Right cardiac atrium (tissue), 5 donors: ENCODE measurements around the gene MARCKSL1. TPM values are rescaled to one million over a fixed set of nuclear protein-coding genes. Genes with fewer than 3 reads are reported as not detected.

Experiments
- ATAC-seq, 2 donors: fragments of 200-7000 bp; cut with Tn5 transposase; one replicate each; pipeline versions ENCODE4 v1.8.0 to v1.9.1; 2020; ENCODE audit warnings: moderate library complexity in 2 of 2, mild to moderate bottlenecking in 1 of 2
- DNase-seq, 3 donors: peaks; one replicate each; pipeline ENCODE4 v3.0.0-alpha.2; 2020
- H3K27ac ChIP-seq: one replicate; pipeline ENCODE4 v1.5.1; 2013; ENCODE audit warnings: mild to moderate bottlenecking, low read length, control low read depth, moderate library complexity
- H3K27me3 ChIP-seq: one replicate; pipeline ENCODE4 v1.6.1; 2013; ENCODE audit not compliant: control insufficient read depth, insufficient read depth
- H3K4me1 ChIP-seq: one replicate; pipeline ENCODE4 v1.6.1; 2013; ENCODE audit warnings: low read length; ENCODE audit not compliant: control insufficient read depth, insufficient read depth
- H3K4me3 ChIP-seq: one replicate; pipeline ENCODE4 v1.5.1; 2013; ENCODE audit warnings: low read length, control low read depth
- H3K9me3 ChIP-seq: one replicate; pipeline ENCODE4 v1.6.1; 2013; ENCODE audit warnings: low read length; ENCODE audit not compliant: control insufficient read depth
- WGBS: extraction: QIAGEN DNeasy Blood & Tissue Kit; methylation state at CpG from one replicate; pipeline ENCODE4 v1.1.7; 2013; 5-methylcytosine and 5-hydroxymethylcytosine counted together
- intact Hi-C, 4 donors: fragments of 100-400 bp; cut with DNase I; formaldehyde crosslinking; loops; one replicate each; pipeline versions ENCODE4 v1.11.0 to v1.14.0; 2022 to 2023
- polyA plus RNA-seq: library from polyadenylated mRNA; stranded (reverse); fragments of 200-250 nt; gene quantifications from one replicate; pipeline ENCODE4 v1.2.3, GENCODE V29; 2013
- total RNA-seq, 4 donors: library from RNA; stranded (reverse); fragmentation: NEBNext Ultra II Directional; extraction: Animal tissue kit (Norgen Biotek cat#: 25700); gene quantifications; one replicate each; pipeline ENCODE4 v1.2.1, GENCODE V29; 2021
- donor health status: healthy with polysubstance abuse.
- donor health status: DM: no; HTN: yes; CAD: no.
- donor health status: DM: no; HTN: no; CAD: no.
- donor health status: DM: no; HTN: yes; CAD: no; lungs with severe emphysema.
- donor health status: DM: yes; HTN: yes; CAD: no.

MARCKSL1 gene
- total and polyA plus RNA-seq, 5 donors, result 14.5 to 52.7 (median 30.6) TPM

DNA sequence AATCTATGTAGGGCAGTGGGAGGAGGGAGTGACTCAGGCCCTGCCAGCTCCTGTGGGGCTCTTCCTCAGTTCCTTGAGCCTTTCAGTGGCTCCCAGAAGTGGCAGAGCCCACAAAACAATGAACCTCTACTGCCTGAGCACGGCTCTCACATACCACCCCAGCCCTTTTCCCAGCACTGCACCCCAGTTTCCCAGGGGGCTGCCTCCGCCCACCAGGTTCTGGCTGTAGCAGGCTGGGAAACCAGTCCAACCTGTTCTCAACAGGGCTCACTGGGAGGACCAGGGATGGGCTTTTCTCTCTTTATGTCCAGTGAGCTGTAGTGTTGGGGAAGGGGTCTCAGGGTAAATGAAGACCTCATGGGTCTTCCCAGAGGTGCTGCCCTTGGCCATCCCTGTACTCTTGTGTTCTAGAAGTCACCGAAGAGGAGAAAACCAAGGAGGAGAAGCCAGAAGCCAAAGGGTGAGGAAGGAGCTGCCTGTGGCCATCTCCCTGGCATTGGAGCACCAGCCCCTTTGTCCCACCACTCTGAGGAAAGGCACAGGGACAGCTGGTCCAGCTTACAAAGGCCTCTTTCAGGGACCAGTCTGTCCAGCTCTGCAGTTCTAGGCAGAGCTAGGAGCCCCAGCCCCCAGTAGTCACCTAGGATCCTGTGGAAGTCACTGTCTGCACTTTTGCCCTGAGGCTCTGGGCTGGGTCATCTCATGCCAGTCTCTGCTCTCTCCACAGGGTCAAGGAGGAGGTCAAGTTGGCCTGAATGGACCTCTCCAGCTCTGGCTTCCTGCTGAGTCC, 3.5 kb downstream of the MARCKSL1 start:
- ATAC-seq, result no peak
- Histone ChIP-seq H3K27me3 (no peaks in the 10 kb centered on the region), H3K27ac (no peak overlapping the region), H3K9me3 (no peaks in the 10 kb centered on the region), H3K4me1 (peaks cover under 1% of the 10 kb centered on the region), H3K4me3 (no peak overlapping the region)
- DNase-seq, result peak in 1 of 3 donors; percentile 42
- 81% methylated on average over 3 of the region's 3 CpGs for WGBS
- intact Hi-C loops, result loop anchor here in 1 of 4 donors (10.0 kb wide), 1 partner anchor 118 kb away; no protein-coding TSS in a partner anchor

GRCh38 chr1:32331549-32331948, 4.5 kb downstream of the MARCKSL1 start:
- 87% methylated on average over 12 of the region's 12 CpGs for WGBS
- Histone ChIP-seq H3K4me1 (no peaks in the 10 kb centered on the region), H3K27ac (no peak overlapping the region), H3K9me3 (no peaks in the 10 kb centered on the region), H3K4me3 (no peak overlapping the region), H3K27me3 (no peaks in the 10 kb centered on the region)
- ATAC-seq, result no peak
- intact Hi-C loops, result loop anchor here in 1 of 4 donors (10.0 kb wide), 1 partner anchor 117 kb away; no protein-coding TSS in a partner anchor
- peak in 1 of 3 donors; percentile 22 for DNase-seq

DNA sequence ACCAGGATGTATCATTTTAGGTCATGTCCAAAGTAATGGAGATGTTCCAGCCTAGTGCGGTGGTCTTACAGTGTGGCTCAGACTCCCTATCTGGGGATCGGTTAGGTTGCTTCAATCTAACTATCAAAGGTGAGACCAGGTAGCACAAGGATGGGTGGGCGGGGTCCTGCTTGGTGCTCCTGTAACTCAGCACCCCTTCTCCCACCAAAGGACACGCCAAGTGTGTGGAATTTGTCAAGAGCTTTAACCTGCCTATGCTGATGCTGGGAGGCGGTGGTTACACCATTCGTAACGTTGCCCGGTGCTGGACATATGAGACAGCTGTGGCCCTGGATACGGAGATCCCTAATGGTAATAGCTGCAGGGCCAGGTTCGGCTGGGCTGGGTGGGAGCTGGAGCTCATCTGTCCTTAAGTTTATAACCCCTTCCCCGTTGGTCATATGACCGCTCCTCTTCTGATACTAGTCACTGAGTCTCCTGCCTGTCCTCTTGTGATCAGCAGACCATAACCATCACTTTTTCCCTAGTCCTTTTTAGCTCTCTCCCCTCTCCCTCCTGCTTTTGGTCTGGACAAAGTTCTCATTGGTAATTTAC, 5.4 kb downstream of the MARCKSL1 start:
- H3K27me3 ChIP-seq, result no peaks in the 10 kb centered on the region
- H3K4me3 ChIP-seq, result no peak overlapping the region
- ATAC-seq, result no peak
- no peaks in the 10 kb centered on the region for H3K4me1 ChIP-seq
- intact Hi-C loops, result loop anchor here in 1 of 4 donors (10.0 kb wide), 1 partner anchor 116 kb away; no protein-coding TSS in a partner anchor
- H3K27ac ChIP-seq, result no peak overlapping the region
- no peaks in the 10 kb centered on the region for H3K9me3 ChIP-seq
- no peak for DNase-seq
- WGBS, result 88% methylated on average over 12 of the region's 12 CpGs

GRCh38 chr1:32329931-32330466, 6.0 kb downstream of the MARCKSL1 start:
- Histone ChIP-seq H3K9me3 (no peaks in the 10 kb centered on the region), H3K4me1 (no peaks in the 10 kb centered on the region), H3K27ac (no peak overlapping the region), H3K27me3 (no peaks in the 10 kb centered on the region), H3K4me3 (no peak overlapping the region)
- 88% methylated on average over 4 of the region's 4 CpGs for WGBS
- ATAC-seq, result no peak
- DNase-seq, result no peak
- intact Hi-C loops, result loop anchor here in 1 of 4 donors (10.0 kb wide), 1 partner anchor 115 kb away; no protein-coding TSS in a partner anchor

DNA sequence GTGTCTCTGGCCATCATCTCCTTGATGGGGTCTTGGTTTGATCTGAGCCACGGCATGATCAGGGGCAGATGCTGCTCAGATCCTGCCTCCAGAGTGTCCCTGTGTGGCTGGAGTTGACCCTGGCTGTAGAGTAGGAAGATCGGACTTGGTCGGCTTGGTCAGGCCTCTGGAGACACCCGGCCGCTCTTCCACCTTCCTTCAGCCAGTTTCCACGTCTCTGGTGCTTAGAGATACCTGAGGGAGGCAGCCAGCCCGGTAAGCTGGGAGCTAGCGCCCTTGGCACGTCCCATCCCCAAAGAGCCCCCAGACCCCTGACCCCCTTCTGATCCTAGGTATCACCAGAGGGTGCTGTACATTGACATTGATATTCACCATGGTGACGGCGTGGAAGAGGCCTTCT, 8.8 kb downstream of the MARCKSL1 start:
- ATAC-seq (peak in 1 of 2 donors; percentile 25), DNase-seq (no peak)
- WGBS, result 93% methylated on average over 11 of the region's 11 CpGs
- no peaks in the 10 kb centered on the region for H3K9me3 ChIP-seq
- H3K4me3 ChIP-seq, result no peak overlapping the region
- no peak overlapping the region for H3K27ac ChIP-seq
- intact Hi-C loops, result no loop called here
- H3K27me3 ChIP-seq, result no peaks in the 10 kb centered on the region
- H3K4me1 ChIP-seq, result no peaks in the 10 kb centered on the region

GRCh38 chr1:32321712-32322291, 14.2 kb downstream of the MARCKSL1 start:
- Histone ChIP-seq H3K4me3 (no peak overlapping the region), H3K4me1 (peaks cover 2% of the 10 kb centered on the region), H3K27ac (no peak overlapping the region), H3K9me3 (no peaks in the 10 kb centered on the region), H3K27me3 (no peaks in the 10 kb centered on the region)
- 48% methylated on average over 5 of the region's 5 CpGs for WGBS
- ATAC-seq (peak; percentile 54 to 58), DNase-seq (peak in 1 of 3 donors; percentile 60)
- intact Hi-C loops, result no loop called here

- Histone ChIP-seq H3K27me3 (no peaks in the 10 kb centered on the region), H3K4me3 (no peak overlapping the region)
- intact Hi-C loops, result loop anchor here in 1 of 4 donors (5.0 kb wide), 1 partner anchor 91 kb away; no protein-coding TSS in a partner anchor
Observed at GRCh38 chr1:32318127-32318869, 17.7 kb downstream of the MARCKSL1 start.

DNA sequence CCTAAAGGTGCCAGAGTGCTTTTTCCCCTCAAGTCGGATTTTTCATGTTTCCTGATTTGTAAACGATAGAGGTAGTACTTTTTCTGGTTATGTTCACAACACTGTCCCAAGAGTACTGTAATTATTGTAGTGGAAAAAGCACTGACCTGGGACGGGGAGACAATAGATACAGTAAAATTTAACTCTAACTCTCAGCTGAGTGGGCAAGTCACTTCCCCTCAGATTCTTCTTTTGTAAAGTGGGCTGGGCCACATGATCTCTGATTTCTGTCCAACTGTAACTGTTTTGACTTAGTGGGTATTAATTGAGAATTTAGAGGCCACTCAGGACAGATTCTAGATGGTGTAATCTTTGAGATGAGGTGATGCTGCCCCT, 19.1 kb downstream of the MARCKSL1 start:
- DNase-seq (no peak), ATAC-seq (no peak)
- Histone ChIP-seq H3K4me3 (no peak overlapping the region), H3K4me1 (peaks cover 2% of the 10 kb centered on the region), H3K9me3 (no peaks in the 10 kb centered on the region), H3K27me3 (no peaks in the 10 kb centered on the region), H3K27ac (no peak overlapping the region)
- WGBS, result 67% methylated on average over 3 of the region's 3 CpGs
- intact Hi-C loops, result loop anchor here in 1 of 4 donors (5.0 kb wide), 1 partner anchor 90 kb away; no protein-coding TSS in a partner anchor

More at GRCh38 chr1:32318127-32318869, 17.7 kb downstream of the MARCKSL1 start:
- Histone ChIP-seq H3K4me1 (peaks cover 2% of the 10 kb centered on the region), H3K27ac (no peak overlapping the region), H3K9me3 (no peaks in the 10 kb centered on the region)
- DNase-seq (no peak), ATAC-seq (no peak)
- WGBS, result 96% methylated on average over 10 of the region's 10 CpGs

GRCh38 chr1:32311709-32312393, 24.2 kb downstream of the MARCKSL1 start:
- 47% methylated on average over 2 of the region's 2 CpGs for WGBS
- ATAC-seq, result no peak
- Histone ChIP-seq H3K4me3 (no peak overlapping the region), H3K27ac (no peak overlapping the region), H3K4me1 (no peaks in the 10 kb centered on the region), H3K27me3 (no peaks in the 10 kb centered on the region), H3K9me3 (no peaks in the 10 kb centered on the region)
- intact Hi-C loops, result no loop called here
- DNase-seq, result no peak

GRCh38 chr1:32309960-32310359, 26.1 kb downstream of the MARCKSL1 start:
- WGBS, result 94% methylated on average over 1 of the region's 1 CpG
- Histone ChIP-seq H3K27ac (no peak overlapping the region), H3K4me3 (no peak overlapping the region), H3K9me3 (no peaks in the 10 kb centered on the region), H3K4me1 (no peaks in the 10 kb centered on the region), H3K27me3 (no peaks in the 10 kb centered on the region)
- no peak for DNase-seq
- ATAC-seq, result no peak
- intact Hi-C loops, result no loop called here
